H1 (cell line): ENCODE data around the gene SIPA1L3. TPM values are rescaled to one million over a fixed set of nuclear protein-coding genes. Genes with fewer than 3 reads are reported as not detected.

Source experiments
- CEBPB ChIP-seq: IDR thresholded peaks from 2 replicates; pipeline ENCODE4 v1.6.1; 2012; ENCODE audit warnings: low read depth, low read length
- CHD1 ChIP-seq: IDR thresholded peaks from 2 replicates; pipeline ENCODE4 v1.6.1; 2012; ENCODE audit warnings: low read depth, low read length, improper control_type of control experiment
- CTBP2 ChIP-seq: IDR thresholded peaks from 2 replicates; pipeline ENCODE4 v1.7.0; 2011; ENCODE audit warnings: borderline replicate concordance, mild to moderate bottlenecking, moderate library complexity, mixed read lengths, low read length; ENCODE audit not compliant: insufficient read depth, insufficient read length
- GABPA ChIP-seq: IDR thresholded peaks from 2 replicates; pipeline ENCODE4 v1.6.1; 2011; ENCODE audit warnings: mild to moderate bottlenecking, low read length, moderate library complexity, borderline replicate concordance; ENCODE audit not compliant: insufficient read depth
- HDAC6 ChIP-seq: IDR thresholded peaks from one replicate; pipeline ENCODE4 v1.7.1; 2012; ENCODE audit warnings: low read depth, mild to moderate bottlenecking, inconsistent platforms, low read length, moderate library complexity
- KDM4A ChIP-seq: IDR thresholded peaks from one replicate; pipeline ENCODE4 v1.7.1; 2012; ENCODE audit warnings: low read depth, mild to moderate bottlenecking, moderate library complexity, low read length, inconsistent platforms; ENCODE audit not compliant: severe bottlenecking
- NANOG ChIP-seq: IDR thresholded peaks from 2 replicates; pipeline ENCODE4 v1.6.1; 2011; ENCODE audit warnings: low read length, low read depth, mild to moderate bottlenecking, inconsistent platforms; ENCODE audit not compliant: insufficient read depth, poor library complexity, severe bottlenecking
- NRF1 ChIP-seq: IDR thresholded peaks from 2 replicates; pipeline ENCODE4 v1.6.1; 2011; ENCODE audit warnings: mild to moderate bottlenecking, low read depth, low read length, improper control_type of control experiment
- RFX5 ChIP-seq: IDR thresholded peaks from 2 replicates; pipeline ENCODE4 v1.6.1; 2011; ENCODE audit warnings: low read depth, low read length, improper control_type of control experiment, borderline replicate concordance
- RNF2 ChIP-seq: fragments of 200-900, 300-1000 bp; sonication (generic); IDR thresholded peaks from 2 replicates; pipeline ENCODE4 v1.7.1; 2016; ENCODE audit warnings: borderline replicate concordance, low read depth, mild to moderate bottlenecking, antibody characterized with exemption, low read length; ENCODE audit not compliant: poor library complexity, severe bottlenecking; ENCODE audit errors: missing control alignments
- RXRA ChIP-seq: IDR thresholded peaks from 2 replicates; pipeline ENCODE4 v1.6.1; 2011; ENCODE audit warnings: low read depth, mild to moderate bottlenecking, low read length, moderate library complexity; ENCODE audit not compliant: insufficient read depth
- SRF ChIP-seq: IDR thresholded peaks from 2 replicates; pipeline ENCODE4 v1.6.1; 2011; ENCODE audit warnings: mild to moderate bottlenecking, low read depth, low read length, moderate library complexity
- TAF7 ChIP-seq: optimal IDR thresholded peaks from 2 replicates; pipeline ENCODE3; 2011; ENCODE audit warnings: low read depth, mild to moderate bottlenecking, inconsistent platforms, low read length, moderate library complexity, borderline replicate concordance
- TBP ChIP-seq: IDR thresholded peaks from 2 replicates; pipeline ENCODE4 v1.6.1; 2011; ENCODE audit warnings: low read depth, low read length, improper control_type of control experiment
- ZNF274 ChIP-seq: IDR thresholded peaks from 2 replicates; pipeline ENCODE4 v1.7.0; 2012; ENCODE audit warnings: low read length, borderline replicate concordance; ENCODE audit errors: extremely low read depth
- polyA plus RNA-seq, 7 experiments: library from polyadenylated mRNA; depleted of rRNA in 3 of 7; stranded (reverse) in 5 of 7; unstranded in 2 of 7; fragments of >200 nt in 5 of 7; fragments of 200-250 nt in 2 of 7; gene quantifications; 1 replicate in 5 of 7; 2 replicates in 1 of 7; 4 replicates in 1 of 7; pipeline versions ENCODE4 v1.2.1 to v1.2.3, GENCODE V29; 2011 to 2013; ENCODE audit warnings: missing spikeins in 2 of 7, mixed read lengths in 2 of 7
- total RNA-seq: library from RNA; stranded (reverse); fragmentation: NEBNext Ultra II Directional; extraction: Animal tissue kit (Norgen Biotek cat#: 25700); gene quantifications from 2 replicates; pipeline ENCODE4 v1.2.1, GENCODE V29; 2021
- TF ChIP-seq, protein P1 (sequence below): IDR thresholded peaks from 2 replicates; pipeline ENCODE4 v1.6.1; 2012; ENCODE audit warnings: inconsistent platforms
- TF ChIP-seq, protein P2 (sequence below), 3 experiments: IDR thresholded peaks; 1 replicate in 2 of 3; 2 replicates in 1 of 3; pipeline versions ENCODE4 v1.5.1 to v1.6.1; 2011; ENCODE audit warnings: low read length in 3 of 3, mild to moderate bottlenecking in 3 of 3, inconsistent platforms in 2 of 3, low read depth in 1 of 3, moderate library complexity in 1 of 3; ENCODE audit not compliant: insufficient read depth in 1 of 3; ENCODE audit errors: control extremely low read depth in 1 of 3

SIPA1L3 gene
- total and polyA plus RNA-seq, 2 of the 8 experiments (the other 6 are each of a cell fraction or from before 2014, with no cell fraction given), result 15.0 to 54.9 TPM

DNA sequence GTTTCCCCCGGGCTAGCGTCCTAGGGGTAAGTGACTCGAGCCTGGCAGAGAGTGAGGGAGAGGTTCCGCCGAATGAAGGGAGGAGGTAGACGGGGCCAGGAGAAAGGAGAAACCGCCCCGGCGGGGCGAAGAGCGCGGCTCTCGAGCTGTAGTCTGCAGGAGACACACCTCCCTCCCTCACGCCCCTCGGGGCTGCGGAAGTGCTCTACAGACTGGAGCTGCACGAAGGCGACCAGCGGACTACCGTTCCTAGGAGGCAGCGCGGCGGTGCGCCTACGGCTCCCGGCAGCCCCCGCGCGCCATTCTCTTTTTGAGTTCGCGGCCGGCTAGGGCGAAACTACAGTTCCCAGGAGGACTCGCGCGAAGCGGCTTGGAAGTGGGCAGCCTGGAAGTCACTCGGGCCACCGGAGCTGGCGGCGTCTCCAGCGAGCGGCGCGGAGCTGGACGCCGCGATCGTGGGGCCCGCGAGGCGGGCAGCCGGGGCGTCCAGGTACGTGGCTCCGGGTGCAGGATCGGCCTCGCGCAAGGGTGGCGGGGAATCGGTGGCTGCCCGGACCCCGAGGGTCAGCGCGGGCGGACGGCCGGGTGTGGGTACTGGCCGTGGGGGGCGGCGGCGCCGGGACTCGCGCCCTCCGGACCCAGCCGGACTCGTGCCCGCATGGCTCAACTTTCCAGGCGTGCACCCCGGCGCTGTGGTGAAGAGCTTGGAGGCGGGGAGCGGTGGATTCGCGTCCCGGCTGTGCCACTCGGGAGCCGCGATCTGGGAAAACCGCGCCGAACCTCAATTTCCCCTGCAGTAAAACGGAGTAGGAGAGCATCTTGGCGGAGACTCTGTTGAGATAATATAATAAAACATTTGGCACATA lies at the start of gene SIPA1L3 (continued):
- no peak for TF ChIP-seq GABPA
- TF ChIP-seq RXRA, result no peak
- peak; percentile 92 for TF ChIP-seq KDM4A
- TF ChIP-seq, protein P1, sequence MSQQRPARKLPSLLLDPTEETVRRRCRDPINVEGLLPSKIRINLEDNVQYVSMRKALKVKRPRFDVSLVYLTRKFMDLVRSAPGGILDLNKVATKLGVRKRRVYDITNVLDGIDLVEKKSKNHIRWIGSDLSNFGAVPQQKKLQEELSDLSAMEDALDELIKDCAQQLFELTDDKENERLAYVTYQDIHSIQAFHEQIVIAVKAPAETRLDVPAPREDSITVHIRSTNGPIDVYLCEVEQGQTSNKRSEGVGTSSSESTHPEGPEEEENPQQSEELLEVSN, result no peak
- TF ChIP-seq, protein P2, sequence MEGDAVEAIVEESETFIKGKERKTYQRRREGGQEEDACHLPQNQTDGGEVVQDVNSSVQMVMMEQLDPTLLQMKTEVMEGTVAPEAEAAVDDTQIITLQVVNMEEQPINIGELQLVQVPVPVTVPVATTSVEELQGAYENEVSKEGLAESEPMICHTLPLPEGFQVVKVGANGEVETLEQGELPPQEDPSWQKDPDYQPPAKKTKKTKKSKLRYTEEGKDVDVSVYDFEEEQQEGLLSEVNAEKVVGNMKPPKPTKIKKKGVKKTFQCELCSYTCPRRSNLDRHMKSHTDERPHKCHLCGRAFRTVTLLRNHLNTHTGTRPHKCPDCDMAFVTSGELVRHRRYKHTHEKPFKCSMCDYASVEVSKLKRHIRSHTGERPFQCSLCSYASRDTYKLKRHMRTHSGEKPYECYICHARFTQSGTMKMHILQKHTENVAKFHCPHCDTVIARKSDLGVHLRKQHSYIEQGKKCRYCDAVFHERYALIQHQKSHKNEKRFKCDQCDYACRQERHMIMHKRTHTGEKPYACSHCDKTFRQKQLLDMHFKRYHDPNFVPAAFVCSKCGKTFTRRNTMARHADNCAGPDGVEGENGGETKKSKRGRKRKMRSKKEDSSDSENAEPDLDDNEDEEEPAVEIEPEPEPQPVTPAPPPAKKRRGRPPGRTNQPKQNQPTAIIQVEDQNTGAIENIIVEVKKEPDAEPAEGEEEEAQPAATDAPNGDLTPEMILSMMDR (IDR thresholded peaks at IDR 0.05; ENCODE audit: control extremely low read depth in 1 of 3, insufficient read depth in 1 of 3, low read depth in 1 of 3, low read length in 3 of 3), result no peak
- peak; percentile 85 for TF ChIP-seq CTBP2
- TF ChIP-seq SRF, result no peak
- TF ChIP-seq CHD1, result no peak
- TF ChIP-seq RFX5, result no peak
- TF ChIP-seq TAF7, result no peak
- no peak for TF ChIP-seq CEBPB
- no peak for TF ChIP-seq NRF1
- TF ChIP-seq TBP, result peak; percentile 34; the same call in 1 of the 2 replicates
- no peak for TF ChIP-seq RNF2
- no peak for TF ChIP-seq ZNF274
- TF ChIP-seq NANOG, result no peak
- no peak for TF ChIP-seq HDAC6
